PFSK-1 (cell line): ENCODE data around the gene DNAJC25.

Experiments used
- FOXP2 ChIP-seq: optimal IDR thresholded peaks from 2 replicates; pipeline ENCODE3; 2011; ENCODE audit warnings: borderline replicate concordance, control low read depth, inconsistent platforms; ENCODE audit not compliant: insufficient read depth; ENCODE audit errors: extremely low read length, extremely low read depth
- POLR2AphosphoS5 ChIP-seq: IDR thresholded peaks from 2 replicates; pipeline ENCODE4 v1.6.1; 2012; ENCODE audit warnings: low read depth, mild to moderate bottlenecking, control low read depth, low read length, moderate library complexity
- REST ChIP-seq, 2 experiments: IDR thresholded peaks; 2 replicates each; pipeline versions ENCODE4 v1.6.1 to v1.8.0; 2011 to 2012; ENCODE audit warnings: low read depth in 2 of 2, low read length in 2 of 2, control low read depth in 1 of 2, inconsistent platforms in 1 of 2, mild to moderate bottlenecking in 1 of 2, moderate library complexity in 1 of 2; ENCODE audit not compliant: insufficient read depth in 1 of 2
- TAF1 ChIP-seq: IDR thresholded peaks from 2 replicates; pipeline ENCODE4 v1.6.1; 2012; ENCODE audit warnings: low read length, control low read depth, borderline replicate concordance; ENCODE audit not compliant: insufficient read depth

DNA sequence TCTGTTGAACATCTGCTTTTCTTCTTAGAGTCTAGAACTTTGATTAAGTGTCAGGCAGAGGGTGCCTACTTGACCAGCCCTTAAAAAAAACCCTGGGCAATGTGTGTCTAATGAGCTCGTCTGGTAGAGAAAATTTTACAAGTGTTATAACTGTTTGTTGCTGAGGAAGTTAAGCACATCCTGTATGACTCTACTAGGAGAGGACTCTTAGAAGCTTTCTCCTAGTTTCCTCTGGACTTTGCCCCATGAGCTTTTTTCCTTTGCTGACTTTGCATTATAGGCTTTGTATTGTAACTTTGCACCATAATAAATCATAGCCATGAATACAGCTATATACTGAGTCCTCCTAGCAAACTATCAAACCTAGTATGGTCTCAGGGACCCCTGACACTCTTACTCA lies 69.6 kb downstream of the DNAJC25 start:
- TF ChIP-seq TAF1 (no peak), FOXP2 (no peak), POLR2AphosphoS5 (no peak), REST (IDR thresholded peaks at IDR 0.05; ENCODE audit: insufficient read depth in 1 of 2, low read depth in 2 of 2, low read length in 2 of 2) (no peak)
